GM19351 (cell line): ENCODE data around the gene TFAP2A.

Source experiments
- ATAC-seq: cut with Tn5 transposase; IDR thresholded peaks from one replicate; pipeline ENCODE4 v1.9.1; 2021; ENCODE audit warnings: mild to moderate bottlenecking, moderate library complexity; ENCODE audit not compliant: unreplicated experiment

The TFAP2A gene

GRCh38 chr6:10384610-10385523 is 30.0 kb downstream of the TFAP2A start:
- no peak for ATAC-seq

GRCh38 chr6:10384091-10384609 is 30.7 kb downstream of the TFAP2A start:
- no peak for ATAC-seq

DNA sequence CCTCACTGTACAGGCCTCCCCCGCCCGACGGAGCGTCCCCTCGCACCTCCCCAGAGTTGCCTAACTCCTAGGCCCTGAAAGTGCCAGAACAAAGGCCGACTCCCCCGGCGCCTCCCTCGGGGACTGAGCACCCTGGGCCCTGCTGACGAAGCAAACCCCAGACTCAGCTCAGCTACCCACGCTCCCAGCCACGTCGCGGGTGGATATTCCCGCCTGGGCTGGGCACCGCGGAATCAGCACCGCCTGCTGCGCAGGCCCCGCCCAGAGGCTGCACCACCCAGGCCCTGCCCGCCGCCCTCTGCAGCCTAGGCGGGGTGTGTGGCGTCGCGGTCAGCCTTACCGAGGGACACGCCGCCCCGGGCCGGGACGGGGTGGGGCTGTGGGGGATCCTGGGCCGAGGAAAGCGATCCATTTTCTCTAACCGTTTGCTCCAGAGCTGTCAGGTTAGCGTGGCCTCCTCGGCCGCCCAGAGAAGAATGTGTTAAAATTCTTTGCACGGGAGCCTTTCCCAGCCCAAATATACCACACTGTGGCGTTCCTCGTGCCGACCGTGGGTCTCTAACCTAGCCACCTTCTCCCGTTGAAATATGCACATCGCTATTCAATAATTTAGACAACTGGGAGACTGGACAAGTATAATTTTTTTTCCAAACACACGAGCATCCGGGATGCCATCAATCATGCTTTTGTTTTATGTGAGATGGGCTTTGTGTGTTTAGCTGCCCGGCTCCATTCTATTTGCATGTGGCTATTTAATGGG is 31.4 kb downstream of the TFAP2A start:
- no peak for ATAC-seq

GRCh38 chr6:10382728-10383330 is 32.0 kb downstream of the TFAP2A start:
- ATAC-seq = no peak

DNA sequence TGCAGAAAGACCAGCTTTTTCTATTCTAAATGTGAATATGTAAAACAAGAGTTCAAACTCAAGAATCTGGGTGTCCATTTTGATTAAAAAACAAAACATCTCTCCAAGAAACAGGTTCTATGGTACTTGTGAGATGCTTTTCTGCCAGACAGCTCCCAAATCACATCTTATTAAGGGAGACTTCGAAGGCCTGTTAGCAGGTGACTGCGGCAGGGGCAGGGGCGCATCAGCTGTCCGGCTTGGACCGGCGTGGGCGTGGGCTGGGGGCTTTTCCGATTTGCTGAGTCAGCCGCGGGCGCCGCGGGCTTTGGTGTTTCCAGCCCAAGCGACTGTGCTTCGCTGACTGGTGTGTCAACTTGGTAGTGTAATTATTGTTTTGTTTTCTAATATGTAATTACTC is 32.6 kb downstream of the TFAP2A start:
- no peak for ATAC-seq

- ATAC-seq = no peak
Observed at GRCh38 chr6:10381830-10382208, 33.1 kb downstream of the TFAP2A start.

DNA sequence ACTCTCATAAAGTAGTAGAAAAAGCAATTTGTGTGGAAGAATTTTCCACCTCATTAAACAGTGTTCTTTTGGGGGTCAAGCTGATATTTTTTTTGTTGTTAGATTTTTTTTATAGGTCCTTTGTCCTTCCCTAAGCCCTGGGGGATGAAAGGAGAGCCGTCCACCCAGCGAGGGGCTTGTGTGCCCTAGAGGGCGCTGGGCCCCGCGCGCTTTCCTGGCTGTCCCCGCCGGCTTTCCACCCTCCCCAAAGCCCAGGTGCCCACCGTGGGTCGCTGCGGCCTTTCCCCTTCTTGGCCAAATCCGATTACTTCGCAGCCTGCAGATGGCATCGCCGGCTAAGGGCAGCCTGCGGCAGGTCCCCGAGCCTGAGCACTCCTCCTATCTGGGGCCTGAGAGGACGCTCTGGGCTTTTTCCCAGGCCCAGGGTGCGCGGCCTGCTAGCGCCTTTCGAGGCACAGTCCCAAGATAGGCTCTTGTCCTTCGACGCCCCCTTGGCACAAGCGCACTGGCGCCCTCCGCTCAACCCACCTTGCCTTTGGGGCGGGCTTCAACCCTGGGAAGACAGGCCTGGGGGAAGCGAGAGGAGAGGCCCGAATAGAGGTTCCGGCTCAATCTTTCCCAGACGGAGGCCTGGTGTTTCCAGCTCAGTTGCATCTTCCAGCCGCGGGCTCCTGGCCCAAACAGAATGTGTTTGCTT is 33.6 kb downstream of the TFAP2A start:
- ATAC-seq = no peak

DNA sequence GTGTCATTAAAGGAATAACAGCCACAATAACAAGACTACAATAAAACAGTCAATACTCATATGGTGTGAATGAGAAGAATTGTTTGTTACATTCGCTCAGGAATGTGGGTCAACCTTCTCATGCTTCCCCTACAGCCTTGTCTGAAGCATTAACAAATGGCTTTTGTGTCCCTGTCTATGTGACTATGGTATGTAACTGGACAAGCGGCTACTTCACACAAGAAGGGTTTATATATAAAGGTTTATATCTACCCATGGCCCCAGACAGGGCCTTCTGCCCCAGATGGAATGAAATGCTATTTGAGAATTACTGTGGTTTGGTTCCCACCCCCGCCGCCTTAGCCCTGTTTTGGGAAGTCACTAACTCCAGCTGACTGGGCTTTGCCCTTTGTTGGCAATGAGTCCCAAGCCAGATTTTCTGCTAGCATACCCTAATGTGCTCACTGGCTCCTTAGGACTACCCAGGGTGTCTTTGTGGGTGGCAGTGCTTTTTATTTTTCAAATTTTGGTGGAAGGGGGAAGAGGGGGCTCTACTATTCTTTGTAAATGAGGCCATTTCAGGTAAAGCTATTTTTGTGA is 39.4 kb downstream of the TFAP2A start:
- ATAC-seq = no peak

DNA sequence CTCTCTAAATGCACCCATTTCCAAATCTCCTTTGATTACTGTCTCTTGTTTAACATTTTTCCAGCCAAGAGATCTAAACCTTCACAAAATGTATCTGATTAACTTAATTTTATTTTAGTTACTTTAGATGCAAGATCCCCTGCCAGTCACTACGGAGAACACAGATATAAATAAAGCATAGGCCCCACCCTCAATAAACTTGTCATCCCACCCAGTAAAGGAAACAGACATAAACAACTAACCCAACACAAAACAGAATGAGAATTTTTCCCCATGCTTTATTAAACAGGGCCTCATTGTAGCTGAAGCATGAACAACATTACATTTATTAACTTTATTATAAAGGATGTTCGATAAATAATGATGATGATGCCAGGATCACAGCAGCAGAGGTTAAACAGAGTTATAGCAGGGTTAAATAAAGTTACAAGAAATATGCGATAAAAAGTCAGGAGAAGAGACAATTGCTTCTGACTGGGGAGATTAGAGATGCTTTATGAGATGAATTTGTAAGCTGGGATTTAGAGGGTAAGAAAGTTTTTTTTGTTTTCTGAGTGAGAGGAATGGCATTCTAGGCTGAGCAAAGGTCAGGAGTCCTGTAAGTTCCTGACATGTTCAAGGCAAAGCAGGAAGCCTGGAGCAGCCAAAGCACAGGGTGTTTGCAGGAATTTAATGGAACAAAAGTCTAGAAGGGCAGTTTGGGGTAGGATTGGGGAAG is 41.1 kb downstream of the TFAP2A start:
- ATAC-seq = no peak

- ATAC-seq = peak; percentile 48
Observed at GRCh38 chr6:10369896-10370295, 45.0 kb downstream of the TFAP2A start.

DNA sequence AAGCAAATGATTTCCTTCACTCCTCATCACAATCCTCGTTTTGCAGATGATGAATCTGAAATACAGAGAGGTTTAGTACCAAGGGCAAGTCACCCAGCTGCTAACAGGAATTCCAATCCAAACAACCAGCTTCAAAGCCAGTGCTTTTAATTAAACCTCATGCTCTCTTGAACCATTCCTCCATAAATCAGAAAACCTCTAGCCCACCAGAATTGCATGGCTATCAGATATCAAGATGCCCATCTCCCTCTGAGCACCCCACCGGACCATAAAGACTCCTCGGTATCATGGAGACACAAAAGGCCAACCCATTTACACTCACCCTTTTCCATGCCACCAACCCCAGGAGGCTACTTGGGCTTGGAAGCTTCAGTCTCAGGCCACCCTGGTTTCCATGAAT is 46.0 kb downstream of the TFAP2A start:
- no peak for ATAC-seq

- ATAC-seq = no peak
Observed at GRCh38 chr6:10363911-10364310, 51.0 kb downstream of the TFAP2A start.

DNA sequence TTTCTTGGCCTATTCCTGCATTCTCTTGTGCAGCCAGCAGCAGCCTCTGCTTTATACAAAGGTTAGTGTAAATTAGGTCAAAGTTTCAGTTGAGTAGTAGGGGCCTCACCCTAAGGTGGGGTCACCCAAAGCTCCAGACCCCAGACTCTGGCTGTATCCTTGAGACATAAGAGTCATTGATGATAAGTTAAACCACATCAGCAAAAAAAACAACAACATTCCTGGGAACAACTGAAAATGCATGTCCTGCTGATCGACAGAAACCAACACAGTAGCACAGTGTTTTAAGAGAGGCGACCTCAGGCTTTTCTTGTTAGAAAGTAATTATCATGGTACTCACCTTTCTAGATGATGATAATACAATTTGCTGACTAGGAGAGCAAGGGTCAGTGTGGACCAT is 52.6 kb downstream of the TFAP2A start:
- no peak for ATAC-seq

GRCh38 chr6:10361428-10361827 is 53.4 kb downstream of the TFAP2A start:
- ATAC-seq = no peak

- no peak for ATAC-seq
Observed at GRCh38 chr6:10359581-10359980, 55.3 kb downstream of the TFAP2A start.

DNA sequence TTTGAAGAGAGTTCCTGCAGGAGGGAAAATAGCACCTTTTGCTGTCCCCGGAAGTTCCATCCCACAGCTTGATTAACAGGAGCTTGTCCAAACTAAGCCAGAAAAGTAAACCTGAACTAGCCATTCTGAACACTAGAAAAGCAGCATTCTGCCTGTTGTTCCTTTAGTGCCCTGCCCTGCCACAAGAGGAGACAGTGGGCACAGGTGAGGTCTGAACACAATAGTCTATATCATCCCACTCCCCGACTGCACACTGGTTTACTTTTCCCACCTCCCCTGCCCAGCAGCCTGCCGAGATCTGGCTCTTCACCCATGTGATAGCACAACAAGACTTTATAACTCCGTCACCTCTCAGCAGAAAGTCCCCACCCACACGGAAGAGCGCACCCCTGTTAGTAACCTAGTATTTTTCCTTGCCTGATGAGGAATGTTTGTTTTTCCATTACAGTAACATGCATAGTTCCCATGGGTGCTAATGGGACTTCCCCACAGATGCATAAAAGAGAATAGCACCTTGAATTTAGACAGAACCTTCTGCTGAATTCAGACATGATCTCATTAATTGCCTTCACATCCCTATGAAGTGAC is 59.7 kb downstream of the TFAP2A start:
- peak; percentile 83 for ATAC-seq

GRCh38 chr6:10351791-10352190 is 63.1 kb downstream of the TFAP2A start:
- ATAC-seq = no peak

GRCh38 chr6:10350720-10351119 is 64.2 kb downstream of the TFAP2A start:
- no peak for ATAC-seq

DNA sequence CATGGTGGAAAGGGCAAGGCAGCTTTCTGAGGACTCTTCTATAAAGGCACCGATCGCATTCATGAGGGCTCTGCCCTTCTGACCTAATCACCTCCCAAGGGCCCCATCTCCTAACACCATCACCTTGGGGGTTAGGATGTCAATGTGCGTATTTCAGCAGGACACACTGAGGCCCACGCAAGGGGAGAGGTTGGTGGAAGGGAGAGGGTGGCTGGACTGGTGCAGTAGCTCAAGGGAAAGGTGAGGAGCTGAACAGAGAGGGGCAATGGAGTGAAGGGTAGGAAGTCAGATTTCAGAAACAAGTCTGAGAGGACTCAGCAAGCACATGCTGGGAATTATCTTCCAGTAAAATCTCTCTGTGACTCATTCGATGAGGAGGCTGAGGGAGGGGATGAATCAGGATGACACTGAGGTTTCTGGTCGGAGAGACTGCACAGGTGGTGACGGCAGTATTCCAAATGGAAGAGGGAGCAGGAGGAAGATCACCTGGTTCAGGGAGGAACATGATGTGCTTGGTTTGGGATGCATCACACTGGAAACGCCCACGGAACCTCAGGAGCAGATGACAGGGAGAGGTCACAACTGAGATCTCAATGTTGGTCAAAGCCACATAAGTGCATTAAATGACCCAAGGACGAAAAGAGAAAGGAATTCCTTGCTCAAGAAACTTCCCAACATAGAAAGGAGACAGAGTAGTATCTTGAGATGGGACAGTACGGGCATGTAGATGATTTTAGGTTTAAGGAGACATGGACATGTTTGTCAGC is 67.1 kb downstream of the TFAP2A start:
- no peak for ATAC-seq
